ENCODE data around the gene HNRNPA1. TPM values are rescaled to one million over a fixed set of nuclear protein-coding genes. Genes with fewer than 3 reads are reported as not detected.

The HNRNPA1 gene
- polyA plus RNA-seq, 4 donors: 408 to 2,228 (median 1,197) TPM

- Histone ChIP-seq H3K9me3 (ENCODE audit: control insufficient read depth in 2 of 2, insufficient read depth in 1 of 2, low read depth in 1 of 2, low read length in 1 of 2) (no peaks in the 10 kb centered on the region), H3K27ac (ENCODE audit: low read depth in 1 of 3, low read length in 2 of 3) (peak overlapping the region in 2 of 3 donors; percentile 59 to 71), H3K4me1 (ENCODE audit: control insufficient read depth in 3 of 3, insufficient read depth in 2 of 3, low read depth in 1 of 3, low read length in 2 of 3) (peaks cover 8 to 29% (median 9%) of the 10 kb centered on the region in 3 donors), H3K36me3 (ENCODE audit: control insufficient read depth in 3 of 3, insufficient read depth in 2 of 3, low read depth in 1 of 3, low read length in 3 of 3) (peaks cover 0 to 17% (median 3%) of the 10 kb centered on the region in 3 donors), H3K4me3 (ENCODE audit: low read depth in 1 of 3, low read length in 3 of 3) (no peak overlapping the region), H3K27me3 (ENCODE audit: control insufficient read depth in 3 of 3, insufficient read depth in 3 of 3, low read length in 3 of 3) (no peaks in the 10 kb centered on the region)
- WGBS, 3 donors: 30 to 63% (median 40%) methylated on average over 6 of the region's 6 CpGs
- no peak for FAIRE-seq
- DNase-seq: peak; percentile 51 to 74
Measured at GRCh38 chr12:54328595-54329337, 48.2 kb downstream of the HNRNPA1 start.

DNA sequence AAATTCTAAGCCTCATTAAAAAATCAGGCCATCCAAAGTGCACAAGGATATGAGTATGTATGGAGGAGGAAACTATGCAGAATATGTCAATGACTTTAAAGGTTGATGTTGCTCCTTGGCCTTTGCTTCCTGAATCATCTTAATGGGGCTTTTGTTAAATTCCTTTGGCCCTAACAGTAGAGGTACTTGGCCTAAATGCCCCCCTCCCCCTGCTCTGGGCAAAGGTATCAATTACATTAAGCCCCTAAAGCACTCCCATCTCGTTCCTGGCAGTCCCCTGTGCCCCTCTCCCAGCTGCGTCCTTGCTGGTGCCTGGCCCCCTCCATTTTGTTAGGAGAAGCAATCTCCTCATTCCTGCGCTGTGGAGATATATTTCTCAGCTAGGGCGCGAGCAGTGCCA lies 49.2 kb downstream of the HNRNPA1 start:
- peaks cover 0 to 27% (median 3%) of the 10 kb centered on the region in 3 donors for H3K36me3 ChIP-seq (ENCODE audit: control insufficient read depth in 3 of 3, insufficient read depth in 2 of 3, low read depth in 1 of 3, low read length in 3 of 3)
- FAIRE-seq: no peak
- H3K27ac ChIP-seq (ENCODE audit: low read depth in 1 of 3, low read length in 2 of 3): peak overlapping the region; percentile 12 to 34 (median 16)
- peak in 1 of 2 donors; percentile 40 for DNase-seq
- WGBS, 3 donors: 36 to 58% (median 51%) methylated on average over 5 of the region's 5 CpGs
- no peak overlapping the region for H3K4me3 ChIP-seq (ENCODE audit: low read depth in 1 of 3, low read length in 3 of 3)
- no peaks in the 10 kb centered on the region for H3K27me3 ChIP-seq (ENCODE audit: control insufficient read depth in 3 of 3, insufficient read depth in 3 of 3, low read length in 3 of 3)
- H3K4me1 ChIP-seq (ENCODE audit: control insufficient read depth in 3 of 3, insufficient read depth in 2 of 3, low read depth in 1 of 3, low read length in 2 of 3): peaks cover 8 to 26% (median 9%) of the 10 kb centered on the region in 3 donors
- H3K9me3 ChIP-seq (ENCODE audit: control insufficient read depth in 2 of 2, insufficient read depth in 1 of 2, low read depth in 1 of 2, low read length in 1 of 2): no peaks in the 10 kb centered on the region

- WGBS, 3 donors: 64 to 65% (median 64%) methylated on average over 3 of the region's 3 CpGs
- H3K36me3 ChIP-seq (ENCODE audit: control insufficient read depth in 3 of 3, insufficient read depth in 2 of 3, low read depth in 1 of 3, low read length in 3 of 3): peaks cover 0 to 29% (median 3%) of the 10 kb centered on the region in 3 donors
- peaks cover 8 to 26% (median 9%) of the 10 kb centered on the region in 3 donors for H3K4me1 ChIP-seq (ENCODE audit: control insufficient read depth in 3 of 3, insufficient read depth in 2 of 3, low read depth in 1 of 3, low read length in 2 of 3)
- DNase-seq: no peak
- H3K27ac ChIP-seq (ENCODE audit: low read depth in 1 of 3, low read length in 2 of 3): peak overlapping the region in 1 of 3 donors; percentile 41
- no peaks in the 10 kb centered on the region for H3K9me3 ChIP-seq (ENCODE audit: control insufficient read depth in 2 of 2, insufficient read depth in 1 of 2, low read depth in 1 of 2, low read length in 1 of 2)
- H3K4me3 ChIP-seq (ENCODE audit: low read depth in 1 of 3, low read length in 3 of 3): no peak overlapping the region
- FAIRE-seq: no peak
- H3K27me3 ChIP-seq (ENCODE audit: control insufficient read depth in 3 of 3, insufficient read depth in 3 of 3, low read length in 3 of 3): no peaks in the 10 kb centered on the region
Measured at GRCh38 chr12:54330442-54330841, 49.9 kb downstream of the HNRNPA1 start.

GRCh38 chr12:54331461-54331860 lies 50.9 kb downstream of the HNRNPA1 start:
- no peak for FAIRE-seq
- peaks cover 0 to 35% (median 3%) of the 10 kb centered on the region in 3 donors for H3K36me3 ChIP-seq (ENCODE audit: control insufficient read depth in 3 of 3, insufficient read depth in 2 of 3, low read depth in 1 of 3, low read length in 3 of 3)
- no peaks in the 10 kb centered on the region for H3K9me3 ChIP-seq (ENCODE audit: control insufficient read depth in 2 of 2, insufficient read depth in 1 of 2, low read depth in 1 of 2, low read length in 1 of 2)
- WGBS, 3 donors: 84 to 91% (median 90%) methylated on average over 5 of the region's 5 CpGs
- no peak overlapping the region for H3K27ac ChIP-seq (ENCODE audit: low read depth in 1 of 3, low read length in 2 of 3)
- H3K4me3 ChIP-seq (ENCODE audit: low read depth in 1 of 3, low read length in 3 of 3): no peak overlapping the region
- no peak for DNase-seq
- no peaks in the 10 kb centered on the region for H3K27me3 ChIP-seq (ENCODE audit: control insufficient read depth in 3 of 3, insufficient read depth in 3 of 3, low read length in 3 of 3)
- peaks cover 8 to 22% (median 9%) of the 10 kb centered on the region in 3 donors for H3K4me1 ChIP-seq (ENCODE audit: control insufficient read depth in 3 of 3, insufficient read depth in 2 of 3, low read depth in 1 of 3, low read length in 2 of 3)

GRCh38 chr12:54333420-54334034 lies 53.0 kb downstream of the HNRNPA1 start:
- WGBS, 3 donors: 92 to 97% (median 94%) methylated on average over 4 of the region's 4 CpGs
- FAIRE-seq: no peak
- H3K9me3 ChIP-seq (ENCODE audit: control insufficient read depth in 2 of 2, insufficient read depth in 1 of 2, low read depth in 1 of 2, low read length in 1 of 2): no peaks in the 10 kb centered on the region
- H3K27me3 ChIP-seq (ENCODE audit: control insufficient read depth in 3 of 3, insufficient read depth in 3 of 3, low read length in 3 of 3): no peaks in the 10 kb centered on the region
- H3K4me3 ChIP-seq (ENCODE audit: low read depth in 1 of 3, low read length in 3 of 3): no peak overlapping the region
- DNase-seq: no peak
- H3K4me1 ChIP-seq (ENCODE audit: control insufficient read depth in 3 of 3, insufficient read depth in 2 of 3, low read depth in 1 of 3, low read length in 2 of 3): peaks cover 9 to 31% (median 14%) of the 10 kb centered on the region in 3 donors
- H3K36me3 ChIP-seq (ENCODE audit: control insufficient read depth in 3 of 3, insufficient read depth in 2 of 3, low read depth in 1 of 3, low read length in 3 of 3): peaks cover 0 to 30% (median 3%) of the 10 kb centered on the region in 3 donors
- no peak overlapping the region for H3K27ac ChIP-seq (ENCODE audit: low read depth in 1 of 3, low read length in 2 of 3)

Other genes starting within 250 kb of the HNRNPA1 start
- gene HOXC5, start 247.7 kb upstream of the HNRNPA1 start, polyA plus RNA-seq: under 1 TPM in 2 of 4 donors, not detected in 2; 0.63 to 0.65 TPM
- 1 to 10 TPM in 2 of 4 donors, under 1 TPM in 1, not detected in 1; 0.54 to 8.2 (median 1.1) TPM for gene HOXC4, start 226.9 kb upstream of the HNRNPA1 start, polyA plus RNA-seq
- gene SMUG1, start 91.7 kb upstream of the HNRNPA1 start, polyA plus RNA-seq: 10 to 100 TPM; 25.9 to 83.9 (median 52.1) TPM
- 10 to 100 TPM in 2 of 4 donors, 1 to 10 TPM in 2; 2.7 to 40.1 (median 8.3) TPM for gene CBX5, start 604 bp upstream of the HNRNPA1 start, polyA plus RNA-seq
- under 1 TPM in 2 of 4 donors, not detected in 2; 0.07 to 0.30 TPM for gene NFE2, start 20.3 kb downstream of the HNRNPA1 start, polyA plus RNA-seq
- 100 to 1,000 TPM; 114 to 211 (median 138) TPM for gene COPZ1, start 44.4 kb downstream of the HNRNPA1 start, polyA plus RNA-seq
- gene GPR84, start 83.8 kb downstream of the HNRNPA1 start, polyA plus RNA-seq: under 1 TPM in 2 of 4 donors, not detected in 2; 0.24 to 0.33 TPM
- gene ZNF385A, start 104.0 kb downstream of the HNRNPA1 start, polyA plus RNA-seq: 1 to 10 TPM in 3 of 4 donors, under 1 TPM in 1; 0.45 to 9.7 (median 5.9) TPM
- 10 to 100 TPM in 2 of 4 donors, 1 to 10 TPM in 2; 1.8 to 60.7 (median 7.9) TPM for gene ITGA5, start 138.5 kb downstream of the HNRNPA1 start, polyA plus RNA-seq
- gene GTSF1, start 192.9 kb downstream of the HNRNPA1 start, polyA plus RNA-seq: 1 to 10 TPM in 1 of 4 donors, under 1 TPM in 1, not detected in 2; 0.45 to 1.9 TPM
- 1 to 10 TPM; 1.3 to 10.0 (median 4.8) TPM for gene NCKAP1L, start 217.0 kb downstream of the HNRNPA1 start, polyA plus RNA-seq

Data from small intestine (tissue), 7 donors.